HG02870 (cell line): Measurements from ENCODE around the gene ZNF256.

Experiments
- ATAC-seq: cut with Tn5 transposase; IDR thresholded peaks from one replicate; pipeline ENCODE4 v1.9.1; 2021; ENCODE audit warnings: mild to moderate bottlenecking, moderate library complexity; ENCODE audit not compliant: unreplicated experiment

Gene ZNF256

GRCh38 chr19:57900311-57900710 is 47.2 kb downstream of the ZNF256 start:
- no peak for ATAC-seq
